ENCODE measurements around the gene LPAR3.

DNA sequence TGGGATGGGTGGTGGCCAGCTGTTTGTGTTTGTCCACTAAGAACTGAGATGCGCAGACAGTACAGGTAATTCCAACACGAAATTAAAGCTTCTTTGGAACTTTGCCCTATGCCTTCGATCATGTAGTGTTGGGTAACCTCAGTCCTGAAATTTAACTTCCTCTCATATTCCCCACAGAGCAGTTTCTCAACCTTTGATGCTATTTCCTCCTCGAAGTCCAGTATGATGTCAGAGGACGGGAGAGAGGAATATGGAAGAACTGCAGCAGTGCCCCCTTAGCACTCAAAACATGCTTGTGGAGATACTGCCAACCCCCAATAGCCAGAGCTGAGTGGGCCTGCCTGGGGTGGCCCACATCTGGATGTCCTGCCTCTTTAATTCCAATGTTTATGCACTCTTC, 3.6 kb downstream of the LPAR3 start:
- TF ChIP-seq POLR2AphosphoS5 (IDR thresholded peaks at IDR 0.05; ENCODE audit: low read depth): no peak
- TF ChIP-seq, protein P1, sequence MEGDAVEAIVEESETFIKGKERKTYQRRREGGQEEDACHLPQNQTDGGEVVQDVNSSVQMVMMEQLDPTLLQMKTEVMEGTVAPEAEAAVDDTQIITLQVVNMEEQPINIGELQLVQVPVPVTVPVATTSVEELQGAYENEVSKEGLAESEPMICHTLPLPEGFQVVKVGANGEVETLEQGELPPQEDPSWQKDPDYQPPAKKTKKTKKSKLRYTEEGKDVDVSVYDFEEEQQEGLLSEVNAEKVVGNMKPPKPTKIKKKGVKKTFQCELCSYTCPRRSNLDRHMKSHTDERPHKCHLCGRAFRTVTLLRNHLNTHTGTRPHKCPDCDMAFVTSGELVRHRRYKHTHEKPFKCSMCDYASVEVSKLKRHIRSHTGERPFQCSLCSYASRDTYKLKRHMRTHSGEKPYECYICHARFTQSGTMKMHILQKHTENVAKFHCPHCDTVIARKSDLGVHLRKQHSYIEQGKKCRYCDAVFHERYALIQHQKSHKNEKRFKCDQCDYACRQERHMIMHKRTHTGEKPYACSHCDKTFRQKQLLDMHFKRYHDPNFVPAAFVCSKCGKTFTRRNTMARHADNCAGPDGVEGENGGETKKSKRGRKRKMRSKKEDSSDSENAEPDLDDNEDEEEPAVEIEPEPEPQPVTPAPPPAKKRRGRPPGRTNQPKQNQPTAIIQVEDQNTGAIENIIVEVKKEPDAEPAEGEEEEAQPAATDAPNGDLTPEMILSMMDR (conservative IDR thresholded peaks at IDR 0.05; ENCODE audit: low read depth in 2 of 2): no peak
- TF ChIP-seq EZH2phosphoT487 (IDR thresholded peaks at IDR 0.05; ENCODE audit: unreplicated experiment): no peak
- no peak for TF ChIP-seq CREB1 (CRISPR knock-in tag; IDR thresholded peaks at IDR 0.05; ENCODE audit: low read depth)
- no peak for TF ChIP-seq EZH2 (IDR thresholded peaks at IDR 0.05; ENCODE audit: low read depth, unreplicated experiment)
- TF ChIP-seq, protein P2, sequence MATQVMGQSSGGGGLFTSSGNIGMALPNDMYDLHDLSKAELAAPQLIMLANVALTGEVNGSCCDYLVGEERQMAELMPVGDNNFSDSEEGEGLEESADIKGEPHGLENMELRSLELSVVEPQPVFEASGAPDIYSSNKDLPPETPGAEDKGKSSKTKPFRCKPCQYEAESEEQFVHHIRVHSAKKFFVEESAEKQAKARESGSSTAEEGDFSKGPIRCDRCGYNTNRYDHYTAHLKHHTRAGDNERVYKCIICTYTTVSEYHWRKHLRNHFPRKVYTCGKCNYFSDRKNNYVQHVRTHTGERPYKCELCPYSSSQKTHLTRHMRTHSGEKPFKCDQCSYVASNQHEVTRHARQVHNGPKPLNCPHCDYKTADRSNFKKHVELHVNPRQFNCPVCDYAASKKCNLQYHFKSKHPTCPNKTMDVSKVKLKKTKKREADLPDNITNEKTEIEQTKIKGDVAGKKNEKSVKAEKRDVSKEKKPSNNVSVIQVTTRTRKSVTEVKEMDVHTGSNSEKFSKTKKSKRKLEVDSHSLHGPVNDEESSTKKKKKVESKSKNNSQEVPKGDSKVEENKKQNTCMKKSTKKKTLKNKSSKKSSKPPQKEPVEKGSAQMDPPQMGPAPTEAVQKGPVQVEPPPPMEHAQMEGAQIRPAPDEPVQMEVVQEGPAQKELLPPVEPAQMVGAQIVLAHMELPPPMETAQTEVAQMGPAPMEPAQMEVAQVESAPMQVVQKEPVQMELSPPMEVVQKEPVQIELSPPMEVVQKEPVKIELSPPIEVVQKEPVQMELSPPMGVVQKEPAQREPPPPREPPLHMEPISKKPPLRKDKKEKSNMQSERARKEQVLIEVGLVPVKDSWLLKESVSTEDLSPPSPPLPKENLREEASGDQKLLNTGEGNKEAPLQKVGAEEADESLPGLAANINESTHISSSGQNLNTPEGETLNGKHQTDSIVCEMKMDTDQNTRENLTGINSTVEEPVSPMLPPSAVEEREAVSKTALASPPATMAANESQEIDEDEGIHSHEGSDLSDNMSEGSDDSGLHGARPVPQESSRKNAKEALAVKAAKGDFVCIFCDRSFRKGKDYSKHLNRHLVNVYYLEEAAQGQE (IDR thresholded peaks at IDR 0.05; ENCODE audit: unreplicated experiment): no peak
- no peak for TF ChIP-seq ZNF331 (CRISPR knock-in tag; IDR thresholded peaks at IDR 0.05; ENCODE audit: low read depth)
- TF ChIP-seq JUNB (IDR thresholded peaks at IDR 0.05; ENCODE audit: unreplicated experiment): no peak
- TF ChIP-seq, protein P3, sequence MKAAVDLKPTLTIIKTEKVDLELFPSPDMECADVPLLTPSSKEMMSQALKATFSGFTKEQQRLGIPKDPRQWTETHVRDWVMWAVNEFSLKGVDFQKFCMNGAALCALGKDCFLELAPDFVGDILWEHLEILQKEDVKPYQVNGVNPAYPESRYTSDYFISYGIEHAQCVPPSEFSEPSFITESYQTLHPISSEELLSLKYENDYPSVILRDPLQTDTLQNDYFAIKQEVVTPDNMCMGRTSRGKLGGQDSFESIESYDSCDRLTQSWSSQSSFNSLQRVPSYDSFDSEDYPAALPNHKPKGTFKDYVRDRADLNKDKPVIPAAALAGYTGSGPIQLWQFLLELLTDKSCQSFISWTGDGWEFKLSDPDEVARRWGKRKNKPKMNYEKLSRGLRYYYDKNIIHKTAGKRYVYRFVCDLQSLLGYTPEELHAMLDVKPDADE (IDR thresholded peaks at IDR 0.05): no peak
- no peak for TF ChIP-seq ZNF114 (CRISPR knock-in tag; IDR thresholded peaks at IDR 0.05)
- no peak for TF ChIP-seq STAT1 (IDR thresholded peaks at IDR 0.05; ENCODE audit: unreplicated experiment)

Data from GM23338 (cell line).